AG10803 (cell line): ENCODE data around the gene TMEM207.
A peak's percentile ranks its signal among the peaks of the same experiment; 100 is the strongest.

Source experiments
- DNase-seq: peaks from one replicate; pipeline ENCODE4 v3.0.0; 2010; ENCODE audit warnings: low read depth
- H3K4me3 ChIP-seq: 2 replicates; pipeline ENCODE4 v1.5.1; 2011; ENCODE audit warnings: mild to moderate bottlenecking, low read length, control low read depth
- CTCF ChIP-seq: conservative IDR thresholded peaks from 2 replicates; pipeline ENCODE4 v1.5.1; 2011; ENCODE audit warnings: mild to moderate bottlenecking, low read length, control low read depth, inconsistent platforms

Gene TMEM207

GRCh38 chr3:190424478-190425439, 24.9 kb downstream of the TMEM207 start:
- DNase-seq = peak; percentile 76
- TF ChIP-seq CTCF = peak; percentile 75
- H3K4me3 ChIP-seq = no peak overlapping the region

GRCh38 chr3:190424108-190424477, 25.6 kb downstream of the TMEM207 start:
- no peak for DNase-seq
- H3K4me3 ChIP-seq = no peak overlapping the region
- TF ChIP-seq CTCF = no peak

DNA sequence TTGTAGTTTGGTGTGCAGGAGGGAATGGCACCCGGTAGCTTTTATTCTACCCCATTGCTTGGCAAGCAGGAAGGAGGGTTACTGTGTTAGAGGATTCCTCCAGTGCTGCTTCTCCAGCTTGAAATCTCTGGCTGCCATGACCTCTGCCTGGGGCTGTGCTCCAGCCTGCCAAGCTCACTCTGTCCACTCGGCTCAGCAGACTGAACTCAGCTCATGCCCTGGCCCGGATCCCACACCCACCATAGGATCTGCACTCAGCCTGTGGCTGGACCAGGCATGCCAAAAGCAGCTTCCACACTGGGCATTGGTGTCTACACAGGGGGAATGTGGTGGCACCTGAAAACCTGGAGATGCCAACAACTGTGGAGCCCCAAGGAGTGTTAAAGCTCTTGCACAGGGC, 35.4 kb downstream of the TMEM207 start:
- DNase-seq = no peak
- H3K4me3 ChIP-seq = no peak overlapping the region
- no peak for TF ChIP-seq CTCF

GRCh38 chr3:190404715-190405114, 45.0 kb downstream of the TMEM207 start:
- H3K4me3 ChIP-seq = no peak overlapping the region
- no peak for DNase-seq
- no peak for TF ChIP-seq CTCF

DNA sequence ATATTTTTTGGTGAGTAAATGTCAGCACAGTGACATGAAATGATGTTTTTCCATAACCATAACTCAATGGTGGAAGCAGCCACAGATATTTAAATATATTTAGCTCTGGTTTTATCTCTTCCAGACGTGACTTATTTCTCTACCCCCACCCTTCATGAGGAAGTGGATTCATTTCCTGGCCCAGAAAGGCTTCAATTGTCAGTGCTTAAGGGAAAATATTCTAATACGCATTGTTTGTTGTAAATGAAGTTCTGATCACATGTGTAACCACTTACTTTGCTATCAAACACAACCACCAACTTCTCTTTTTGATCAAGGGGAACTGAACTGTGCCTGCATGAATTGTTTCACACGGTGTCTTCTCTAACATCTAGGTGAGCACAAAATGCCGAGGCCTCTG, 47.7 kb downstream of the TMEM207 start:
- H3K4me3 ChIP-seq = no peak overlapping the region
- no peak for TF ChIP-seq CTCF
- DNase-seq = no peak

- no peak for TF ChIP-seq CTCF
- H3K4me3 ChIP-seq = no peak overlapping the region
- DNase-seq = no peak
Measured at GRCh38 chr3:190399677-190400076, 50.0 kb downstream of the TMEM207 start.

- TF ChIP-seq CTCF = no peak
- H3K4me3 ChIP-seq = no peak overlapping the region
- DNase-seq = no peak
Measured at GRCh38 chr3:190397889-190398288, 51.8 kb downstream of the TMEM207 start.
